HAP-1 (cell line): Measurements from ENCODE around the gene PTPN18.

ENCODE experiments used
- DNase-seq, 2 experiments: peaks; one replicate each; pipeline ENCODE4 v3.0.0-alpha.2; 2016 to 2020; ENCODE audit warnings: low spot score in 2 of 2
- H3K27me3 ChIP-seq: fragments of 250-450 bp; sonication (Bioruptor Pico); 2 replicates; pipeline ENCODE4 v1.5.1; 2020; ENCODE audit warnings: low read depth, mild to moderate bottlenecking, moderate library complexity
- H3K36me3 ChIP-seq: fragments of 250-450 bp; sonication (Bioruptor Pico); replicated peaks from 2 replicates; pipeline ENCODE4 v1.5.1; 2020; ENCODE audit warnings: mild to moderate bottlenecking
- H3K4me1 ChIP-seq: fragments of 250-450 bp; sonication (Bioruptor Pico); 2 replicates; pipeline ENCODE4 v1.5.1; 2020; ENCODE audit warnings: mild to moderate bottlenecking
- H3K4me3 ChIP-seq: fragments of 250-450 bp; sonication (Bioruptor Pico); 2 replicates; pipeline ENCODE4 v1.5.1; 2020; ENCODE audit warnings: mild to moderate bottlenecking, moderate library complexity
- H3K9me3 ChIP-seq: fragments of 250-450 bp; sonication (Bioruptor Pico); 2 replicates; pipeline ENCODE4 v1.5.1; 2020; ENCODE audit warnings: mild to moderate bottlenecking, moderate library complexity
- in situ Hi-C: fragments of 300-500 bp; cut with MboI; formaldehyde crosslinking; loops from 3 replicates; pipeline ENCODE4 v1.14.3; 2020; ENCODE audit warnings: low sequenced_read_pairs, inconsistent platforms, mixed read lengths

PTPN18 gene

DNA sequence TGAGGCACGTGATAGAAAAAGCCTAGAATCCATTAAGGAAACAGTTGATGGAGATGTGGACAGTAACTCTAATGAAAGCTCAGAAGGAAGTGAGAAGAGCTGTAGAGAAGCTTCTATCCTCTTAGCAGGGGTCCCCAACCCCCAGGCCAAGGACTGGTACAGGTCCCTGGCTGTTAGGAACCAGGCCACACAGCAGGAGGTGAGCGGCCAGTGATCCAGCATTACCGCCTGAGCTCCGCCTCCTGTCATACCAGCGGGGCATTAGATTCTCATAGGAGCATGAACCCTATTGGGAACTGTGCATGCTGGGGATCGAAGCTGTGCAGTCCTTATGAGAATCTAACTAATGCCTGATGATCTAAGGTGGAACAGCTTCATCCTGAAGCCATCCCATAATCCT, 21.8 kb upstream of the PTPN18 start:
- Histone ChIP-seq H3K4me3 (no peak overlapping the region), H3K9me3 (no peaks in the 10 kb centered on the region), H3K27me3 (peaks cover 11% of the 10 kb centered on the region; the same call in 1 of the 2 replicates), H3K4me1 (no peaks in the 10 kb centered on the region; the same call in 1 of the 2 replicates), H3K36me3 (peaks cover 8% of the 10 kb centered on the region; the same call in 1 of the 2 replicates)
- no peak for DNase-seq
- in situ Hi-C loops, result loop anchor here (5.0 kb wide), 1 partner anchor 152 kb away; the partner anchor contains the start of genes MZT2B and SMPD4

DNA sequence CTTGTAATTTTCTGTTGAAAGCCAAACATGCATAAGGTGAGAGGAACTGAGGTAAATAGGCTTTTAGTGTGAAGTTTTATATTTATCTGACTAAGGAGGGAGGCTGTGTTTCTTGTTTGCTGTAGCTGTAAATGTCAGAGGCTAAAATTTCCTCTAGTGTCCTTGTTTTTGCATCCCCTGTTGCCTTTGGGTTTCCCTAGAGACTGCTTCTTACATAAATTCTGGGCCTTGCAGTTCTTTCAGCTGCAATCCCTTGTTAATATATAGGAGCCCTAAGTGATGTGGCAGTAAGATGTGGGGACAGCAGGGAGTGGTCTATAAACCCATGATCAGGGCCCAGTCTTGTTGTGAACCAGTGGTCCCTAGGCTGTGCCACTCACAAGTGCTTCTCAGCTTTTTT, 20.6 kb upstream of the PTPN18 start:
- peaks cover 8% of the 10 kb centered on the region; the same call in 1 of the 2 replicates for H3K36me3 ChIP-seq
- no peaks in the 10 kb centered on the region; the same call in 1 of the 2 replicates for H3K4me1 ChIP-seq
- no peaks in the 10 kb centered on the region for H3K9me3 ChIP-seq
- in situ Hi-C loops, result no loop called here
- no peak overlapping the region for H3K4me3 ChIP-seq
- no peak for DNase-seq
- peaks cover 4% of the 10 kb centered on the region; the same call in 1 of the 2 replicates for H3K27me3 ChIP-seq

DNA sequence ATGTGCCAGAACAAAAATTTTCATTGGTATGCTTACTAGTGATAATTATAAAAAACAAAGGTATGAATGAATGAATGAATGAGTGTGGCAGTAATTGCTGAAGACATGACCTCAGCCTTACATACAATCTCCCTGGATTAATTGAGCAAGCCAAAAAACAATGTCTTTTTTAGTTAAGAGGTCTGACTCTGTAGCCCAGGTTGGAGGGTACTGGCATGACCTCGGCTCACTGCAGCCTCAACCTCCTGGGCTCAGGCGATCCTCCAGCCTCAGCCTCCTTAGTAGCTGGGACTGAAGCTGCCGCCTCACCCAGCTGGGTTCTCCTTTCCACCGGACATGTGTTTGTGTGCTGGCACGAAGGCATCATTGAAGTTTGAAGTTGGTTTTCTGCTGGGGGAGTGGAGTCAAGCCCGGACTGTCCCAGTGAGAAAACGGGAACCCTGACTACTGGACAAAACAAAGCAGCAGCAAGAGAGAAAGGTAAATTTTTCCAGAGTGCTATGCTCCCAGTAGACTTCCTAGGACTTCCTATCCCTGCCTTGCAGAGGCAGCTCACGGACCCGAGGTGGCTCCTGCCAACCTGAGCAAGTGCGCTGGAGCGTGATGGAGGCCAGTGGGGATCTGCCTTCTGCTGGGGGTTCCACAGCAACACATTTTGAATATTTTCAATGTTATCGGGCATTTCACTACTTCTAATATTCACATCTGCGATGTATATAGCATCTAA, 19.5 kb upstream of the PTPN18 start:
- no peak for DNase-seq
- peaks cover under 1% of the 10 kb centered on the region; the same call in 1 of the 2 replicates for H3K27me3 ChIP-seq
- in situ Hi-C loops, result no loop called here
- H3K9me3 ChIP-seq, result no peaks in the 10 kb centered on the region
- H3K36me3 ChIP-seq, result peaks cover 8% of the 10 kb centered on the region; the same call in 1 of the 2 replicates
- H3K4me3 ChIP-seq, result no peak overlapping the region
- H3K4me1 ChIP-seq, result peaks cover 4% of the 10 kb centered on the region; the same call in 1 of the 2 replicates

DNA sequence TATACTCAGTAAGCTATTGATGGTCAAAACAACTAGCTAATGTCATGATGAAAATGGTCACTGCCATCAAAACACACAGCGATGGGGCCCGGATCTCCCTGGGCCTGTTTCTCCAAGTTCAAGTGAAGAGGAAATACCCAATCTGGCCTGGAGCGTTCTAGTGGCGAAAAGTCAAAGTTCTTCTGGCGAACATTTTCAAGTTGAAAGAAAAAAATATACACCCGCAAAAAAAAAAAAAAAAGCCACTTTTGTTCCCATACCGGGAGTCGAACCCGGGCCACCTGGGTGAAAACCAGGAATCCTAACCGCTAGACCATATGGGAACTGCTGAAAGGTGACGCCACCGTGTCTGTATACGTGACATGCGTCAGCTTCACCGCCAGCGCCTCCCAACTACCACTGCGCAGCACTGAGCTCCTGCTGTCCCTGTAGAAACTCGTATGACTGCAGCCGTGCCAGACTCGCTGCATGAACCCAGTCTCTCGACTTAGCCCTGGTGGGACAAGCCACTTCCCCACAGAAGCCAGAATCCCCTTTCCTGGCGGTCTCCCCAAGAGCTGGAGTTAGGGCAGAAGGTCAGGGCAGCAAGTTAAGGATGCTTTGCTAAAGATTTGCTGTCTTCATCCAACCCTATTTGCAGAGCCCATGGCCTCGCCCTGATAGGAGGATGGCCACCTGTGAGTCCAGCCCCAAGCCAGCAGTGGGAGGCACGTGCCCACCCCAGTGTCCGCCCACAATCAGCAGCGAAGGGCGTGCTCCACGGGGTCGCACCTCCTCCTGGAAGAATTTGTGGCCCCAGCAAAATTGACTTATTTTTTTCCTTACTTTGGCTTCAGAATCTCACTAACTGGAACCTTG, 18.8 kb upstream of the PTPN18 start:
- H3K4me3 ChIP-seq, result no peak overlapping the region
- in situ Hi-C loops, result no loop called here
- H3K36me3 ChIP-seq, result peaks cover 8% of the 10 kb centered on the region; the same call in 1 of the 2 replicates
- no peaks in the 10 kb centered on the region for H3K27me3 ChIP-seq
- no peaks in the 10 kb centered on the region for H3K9me3 ChIP-seq
- DNase-seq, result no peak
- peaks cover 5% of the 10 kb centered on the region; the same call in 1 of the 2 replicates for H3K4me1 ChIP-seq

DNA sequence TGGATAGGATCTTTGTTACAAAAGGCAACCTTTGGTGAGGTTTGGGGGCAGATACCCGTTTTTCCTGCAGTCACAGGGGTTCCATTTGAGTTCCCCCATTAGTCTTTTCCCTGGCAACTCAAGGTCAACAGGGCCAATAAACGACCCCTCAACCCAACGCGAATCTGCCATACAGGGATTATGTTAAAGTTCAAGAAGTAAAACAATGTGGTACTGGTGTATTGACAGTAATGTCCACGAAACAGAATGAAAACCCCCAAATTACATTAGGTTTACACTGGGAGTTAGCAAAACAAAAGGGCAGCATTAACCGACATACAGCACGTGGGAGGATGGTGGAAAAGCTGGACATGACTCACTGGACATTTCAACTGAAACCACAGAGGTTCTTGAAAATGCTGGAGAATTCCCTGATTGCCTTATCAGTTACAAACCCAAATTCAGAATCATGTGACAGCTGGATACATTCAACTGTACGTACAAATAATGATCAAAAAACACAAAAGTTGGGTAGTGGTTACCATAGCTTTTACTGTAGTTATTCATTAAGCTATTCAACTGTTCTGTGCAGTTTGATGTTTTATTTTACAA, 18.0 kb upstream of the PTPN18 start:
- Histone ChIP-seq H3K27me3 (no peaks in the 10 kb centered on the region), H3K36me3 (peaks cover 9% of the 10 kb centered on the region), H3K9me3 (no peaks in the 10 kb centered on the region), H3K4me1 (peaks cover 5% of the 10 kb centered on the region; the same call in 1 of the 2 replicates), H3K4me3 (no peak overlapping the region)
- in situ Hi-C loops, result no loop called here
- no peak for DNase-seq

DNA sequence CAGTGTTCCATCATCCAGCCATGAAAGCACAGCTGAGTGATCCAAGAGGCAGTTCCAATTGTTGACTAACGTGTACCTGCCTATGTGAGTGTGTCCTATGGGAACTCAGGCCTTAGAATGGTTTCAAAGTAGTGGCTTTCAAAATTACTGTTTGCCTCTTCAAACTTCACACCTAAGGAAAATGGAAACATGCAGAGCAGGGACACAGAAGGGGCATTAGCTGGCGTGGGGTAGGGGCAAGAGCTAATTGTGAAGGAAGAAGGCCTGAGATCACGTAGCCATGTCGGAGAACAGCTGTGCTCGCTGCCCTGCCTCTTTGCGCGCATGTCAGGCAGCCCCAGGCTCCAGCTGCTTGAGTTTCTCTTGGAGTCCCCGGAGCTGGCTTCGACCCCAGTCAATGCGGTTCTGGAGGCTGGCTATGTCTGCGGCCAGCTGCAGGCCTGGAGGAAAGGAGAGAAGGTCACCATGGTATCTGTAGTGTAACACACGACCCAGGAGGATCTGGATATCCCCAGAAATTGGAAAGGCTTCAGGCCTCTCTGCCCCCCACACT, 17.0 kb upstream of the PTPN18 start:
- H3K4me1 ChIP-seq, result peaks cover 5% of the 10 kb centered on the region; the same call in 1 of the 2 replicates
- DNase-seq, result no peak
- in situ Hi-C loops, result no loop called here
- H3K27me3 ChIP-seq, result no peaks in the 10 kb centered on the region
- no peaks in the 10 kb centered on the region for H3K9me3 ChIP-seq
- H3K4me3 ChIP-seq, result no peak overlapping the region
- H3K36me3 ChIP-seq, result peaks cover 12% of the 10 kb centered on the region

DNA sequence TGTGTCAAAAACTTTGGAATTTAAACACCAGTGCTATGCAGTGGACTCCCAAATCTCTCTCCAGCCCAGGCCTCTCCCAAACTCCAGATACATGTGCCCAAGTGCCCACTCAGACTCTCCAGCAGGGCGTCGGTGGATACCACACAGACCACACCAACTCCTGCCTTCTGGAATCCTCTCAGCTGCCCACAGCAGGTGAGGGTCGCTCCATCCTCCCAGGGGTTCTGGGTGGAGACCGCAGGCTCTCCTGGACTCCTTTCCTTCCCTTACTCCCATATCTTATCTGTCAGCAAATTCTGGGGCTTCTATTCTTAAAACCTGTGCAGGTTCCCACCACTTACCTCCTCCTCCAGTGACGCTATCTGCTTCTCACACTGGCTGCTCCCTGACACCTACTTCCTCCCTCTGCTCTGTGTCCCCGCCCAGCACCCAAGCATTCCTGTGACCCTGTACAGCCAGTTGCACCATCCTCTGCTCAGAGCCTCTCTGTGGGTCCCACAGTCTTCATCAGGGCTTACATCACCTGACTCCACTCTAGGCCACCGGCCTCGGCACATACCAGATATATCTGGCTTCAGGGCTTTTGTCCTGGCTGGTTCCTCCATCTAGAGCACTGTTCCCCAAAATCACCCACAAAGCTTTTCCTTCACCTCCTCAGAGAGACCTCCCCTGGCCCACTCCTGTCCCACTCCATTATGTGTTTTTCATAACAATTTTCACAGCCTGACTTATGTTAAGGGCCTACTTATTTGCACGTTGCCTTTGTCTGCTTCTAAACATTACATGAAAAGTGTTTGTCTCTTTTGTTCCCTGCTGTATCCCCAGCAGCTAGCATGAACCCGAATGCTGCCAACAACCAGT, 15.7 kb upstream of the PTPN18 start:
- H3K36me3 ChIP-seq, result peaks cover 22% of the 10 kb centered on the region
- H3K9me3 ChIP-seq, result no peaks in the 10 kb centered on the region
- DNase-seq, result no peak
- in situ Hi-C loops, result no loop called here
- H3K27me3 ChIP-seq, result no peaks in the 10 kb centered on the region
- H3K4me1 ChIP-seq, result peaks cover 5% of the 10 kb centered on the region; the same call in 1 of the 2 replicates
- no peak overlapping the region for H3K4me3 ChIP-seq

DNA sequence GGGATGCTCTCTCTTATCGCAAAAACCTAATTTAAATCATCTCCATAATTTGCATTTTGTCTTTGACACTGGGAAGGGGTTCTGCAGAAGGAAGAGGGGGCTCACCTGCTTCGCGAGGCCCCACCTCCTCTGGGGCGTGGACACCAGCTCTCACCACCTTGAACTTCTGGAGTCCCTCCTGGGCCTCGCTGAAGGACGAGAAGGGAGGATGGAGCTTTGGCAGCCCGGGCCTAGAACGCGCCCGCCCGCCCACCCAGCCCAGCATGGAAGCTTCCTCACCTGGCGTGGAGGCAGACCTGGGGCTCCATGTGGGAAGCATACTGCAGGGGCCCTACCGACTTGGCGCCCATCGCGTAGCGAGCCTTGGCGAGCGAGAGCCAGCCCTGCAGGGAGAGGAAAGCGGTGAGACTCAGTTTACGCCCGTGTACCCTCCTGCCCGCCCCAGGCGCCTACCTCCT, 14.3 kb upstream of the PTPN18 start:
- no peak for DNase-seq

DNA sequence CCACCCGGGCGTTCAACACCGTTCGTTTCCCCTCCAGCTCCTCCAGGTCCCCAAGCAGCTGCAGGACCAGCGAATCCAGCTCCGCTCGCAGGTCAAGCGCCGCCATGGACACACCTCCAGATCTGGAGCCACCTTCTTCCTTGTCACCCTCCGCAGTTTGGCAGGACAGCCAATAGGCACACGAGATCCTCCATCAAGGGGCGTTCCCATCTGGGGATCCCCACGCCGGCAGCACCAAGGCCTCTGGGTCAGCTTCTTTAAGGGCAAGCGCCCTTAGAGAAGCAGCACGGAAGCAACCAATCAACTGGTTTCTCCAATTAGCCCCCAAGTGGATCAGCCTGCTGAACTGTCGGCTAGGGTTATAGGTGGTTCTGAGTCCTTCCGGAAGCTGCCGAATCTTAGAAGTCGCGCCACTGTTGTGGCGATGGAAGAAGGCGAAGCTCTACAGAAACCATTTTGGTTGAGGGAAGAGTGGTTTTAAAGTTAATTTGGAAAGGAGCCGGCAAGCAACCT, 13.8 kb upstream of the PTPN18 start:
- H3K4me3 ChIP-seq, result peak overlapping the region; percentile 98
- H3K36me3 ChIP-seq, result peaks cover 41% of the 10 kb centered on the region
- H3K4me1 ChIP-seq, result peaks cover 5% of the 10 kb centered on the region; the same call in 1 of the 2 replicates
- in situ Hi-C loops, result no loop called here
- H3K9me3 ChIP-seq, result no peaks in the 10 kb centered on the region
- peak; percentile 91 to 92 for DNase-seq
- H3K27me3 ChIP-seq, result no peaks in the 10 kb centered on the region

More for the DNA sequence above, 14.3 kb upstream of the PTPN18 start:
- in situ Hi-C loops, result no loop called here
- Histone ChIP-seq H3K4me3 (peak overlapping the region; percentile 98), H3K36me3 (peaks cover 36% of the 10 kb centered on the region), H3K9me3 (no peaks in the 10 kb centered on the region), H3K27me3 (no peaks in the 10 kb centered on the region), H3K4me1 (peaks cover 5% of the 10 kb centered on the region; the same call in 1 of the 2 replicates)

DNA sequence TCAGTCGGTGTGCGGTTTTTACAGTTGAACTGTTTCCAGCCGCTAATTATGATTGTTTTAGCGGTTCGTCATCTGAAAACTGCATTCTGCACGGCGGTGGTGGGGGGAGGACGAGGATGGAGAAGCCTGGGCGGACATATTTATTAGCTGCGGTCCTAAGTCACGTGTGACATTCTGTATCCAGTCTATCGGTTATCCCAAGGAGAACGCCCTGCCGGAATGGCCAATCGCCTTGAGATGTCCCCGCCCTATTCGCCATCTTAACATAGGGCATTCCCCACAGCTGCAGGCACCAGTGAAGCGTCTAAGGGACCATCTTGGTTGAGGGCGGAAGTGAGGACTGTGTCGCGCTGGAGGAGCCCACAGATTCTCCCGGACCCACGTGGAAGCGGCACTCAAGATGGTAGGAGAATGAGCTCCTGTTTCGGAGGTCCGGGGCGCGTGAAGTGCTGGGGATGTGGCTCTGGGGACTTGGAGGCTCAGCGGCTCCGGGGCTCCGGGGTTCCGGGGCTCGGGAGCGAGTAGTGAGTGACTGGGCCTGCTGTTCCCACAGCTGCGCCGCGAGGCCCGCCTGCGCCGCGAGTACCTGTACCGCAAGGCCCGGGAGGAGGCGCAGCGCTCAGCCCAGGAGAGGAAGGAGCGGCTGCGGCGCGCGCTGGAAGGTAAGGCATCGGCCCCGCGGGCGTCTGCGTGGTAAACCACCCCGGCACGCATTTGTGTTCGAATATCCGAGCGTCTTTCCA, 13.2 kb upstream of the PTPN18 start, which contains the start of gene IMP4:
Gene IMP4, plus strand, starts transcription at position 365 of the 743 bp plus-strand sequence. Its CDS starts 36 bp downstream, at position 401.
- no peaks in the 10 kb centered on the region for H3K9me3 ChIP-seq
- H3K4me1 ChIP-seq, result peaks cover 5% of the 10 kb centered on the region; the same call in 1 of the 2 replicates
- in situ Hi-C loops, result no loop called here
- no peaks in the 10 kb centered on the region for H3K27me3 ChIP-seq
- peaks cover 47% of the 10 kb centered on the region for H3K36me3 ChIP-seq
- peak within 1 kb of the TSS; percentile 98 for H3K4me3 ChIP-seq
- DNase-seq, result peak; percentile 97 to 99

DNA sequence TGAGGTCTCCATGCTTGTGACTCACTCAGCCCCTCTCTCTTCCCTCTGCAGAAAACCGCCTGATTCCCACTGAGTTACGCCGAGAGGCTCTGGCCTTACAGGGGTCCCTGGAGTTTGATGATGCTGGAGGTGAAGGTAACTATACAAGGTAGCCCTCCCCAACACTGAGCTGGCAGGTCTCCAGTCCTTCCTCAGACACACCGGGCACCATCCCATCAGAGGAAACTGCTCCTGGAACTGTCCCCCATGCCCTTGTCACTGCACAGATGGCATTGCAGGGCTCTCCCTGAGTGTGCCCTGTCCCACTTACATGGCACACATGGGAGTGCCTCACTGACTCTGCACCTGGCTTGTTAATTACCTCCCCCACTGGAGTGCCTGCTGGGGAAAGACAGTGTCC, 11.3 kb upstream of the PTPN18 start:
- in situ Hi-C loops, result no loop called here
- H3K27me3 ChIP-seq, result no peaks in the 10 kb centered on the region
- H3K9me3 ChIP-seq, result no peaks in the 10 kb centered on the region
- DNase-seq, result no peak
- peaks cover 5% of the 10 kb centered on the region; the same call in 1 of the 2 replicates for H3K4me1 ChIP-seq
- peaks cover 52% of the 10 kb centered on the region for H3K36me3 ChIP-seq
- H3K4me3 ChIP-seq, result peak overlapping the region; percentile 98; the same call in 1 of the 2 replicates
